ENCODE measurements around the gene IL1RN.

Gene IL1RN

DNA sequence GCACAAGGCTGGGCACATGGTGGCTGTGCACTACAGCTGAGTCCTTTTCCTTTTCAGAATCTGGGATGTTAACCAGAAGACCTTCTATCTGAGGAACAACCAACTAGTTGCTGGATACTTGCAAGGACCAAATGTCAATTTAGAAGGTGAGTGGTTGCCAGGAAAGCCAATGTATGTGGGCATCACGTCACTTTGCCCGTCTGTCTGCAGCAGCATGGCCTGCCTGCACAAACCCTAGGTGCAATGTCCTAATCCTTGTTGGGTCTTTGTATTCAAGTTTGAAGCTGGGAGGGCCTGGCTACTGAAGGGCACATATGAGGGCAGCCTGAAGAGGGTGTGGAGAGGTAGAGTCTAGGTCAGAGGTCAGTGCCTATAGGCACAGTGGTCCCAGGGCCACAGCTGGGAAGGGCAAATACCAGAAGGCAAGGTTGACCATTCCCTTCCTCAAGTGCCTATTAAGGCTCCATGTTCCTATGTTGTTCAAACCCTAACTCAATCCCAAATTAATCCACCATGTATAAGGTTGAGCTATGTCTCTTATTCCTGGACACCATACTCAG is 2.2 kb downstream of the IL1RN start:
- DNase-seq (ENCODE audit: low spot score) = no peak

DNA sequence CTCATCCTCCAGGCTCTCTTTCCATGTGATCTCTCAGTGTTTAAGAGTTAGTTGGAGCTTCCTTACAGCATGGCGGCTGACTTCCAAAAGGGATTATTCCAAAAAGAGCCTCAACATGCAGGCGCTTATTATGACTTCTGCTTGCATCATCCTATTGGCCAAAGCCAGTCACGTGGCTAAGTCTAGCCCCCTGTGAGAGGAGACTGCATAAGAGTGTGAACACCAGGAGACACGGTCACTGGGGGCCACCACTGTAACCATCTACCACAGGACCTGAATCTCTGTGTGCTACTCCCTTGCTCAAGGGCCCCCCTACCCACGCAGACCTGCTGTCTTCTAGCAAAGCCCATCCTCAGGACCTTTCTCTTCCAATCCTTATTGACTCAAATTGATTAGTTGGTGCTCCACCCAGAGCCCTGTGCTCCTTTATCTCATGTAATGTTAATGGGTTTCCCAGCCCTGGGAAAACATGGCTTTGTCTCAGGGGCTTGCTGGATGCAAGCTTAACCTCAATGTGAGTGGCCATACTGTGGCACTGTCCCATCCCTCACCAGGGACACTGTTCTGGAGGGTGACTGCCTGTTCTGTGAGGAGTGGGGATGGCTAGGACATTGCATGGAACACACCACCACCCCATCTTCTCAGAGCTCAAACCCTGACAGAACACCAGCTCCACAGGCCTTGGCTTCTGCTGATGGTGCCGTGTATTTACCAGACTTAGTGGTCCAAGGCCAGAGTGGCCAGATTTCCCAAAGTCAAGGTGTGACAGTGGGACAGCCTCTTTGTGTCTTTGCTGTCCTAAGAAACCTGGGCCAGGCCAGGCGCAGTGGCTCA is 4.2 kb downstream of the IL1RN start:
- DNase-seq (ENCODE audit: low spot score) = no peak

DNA sequence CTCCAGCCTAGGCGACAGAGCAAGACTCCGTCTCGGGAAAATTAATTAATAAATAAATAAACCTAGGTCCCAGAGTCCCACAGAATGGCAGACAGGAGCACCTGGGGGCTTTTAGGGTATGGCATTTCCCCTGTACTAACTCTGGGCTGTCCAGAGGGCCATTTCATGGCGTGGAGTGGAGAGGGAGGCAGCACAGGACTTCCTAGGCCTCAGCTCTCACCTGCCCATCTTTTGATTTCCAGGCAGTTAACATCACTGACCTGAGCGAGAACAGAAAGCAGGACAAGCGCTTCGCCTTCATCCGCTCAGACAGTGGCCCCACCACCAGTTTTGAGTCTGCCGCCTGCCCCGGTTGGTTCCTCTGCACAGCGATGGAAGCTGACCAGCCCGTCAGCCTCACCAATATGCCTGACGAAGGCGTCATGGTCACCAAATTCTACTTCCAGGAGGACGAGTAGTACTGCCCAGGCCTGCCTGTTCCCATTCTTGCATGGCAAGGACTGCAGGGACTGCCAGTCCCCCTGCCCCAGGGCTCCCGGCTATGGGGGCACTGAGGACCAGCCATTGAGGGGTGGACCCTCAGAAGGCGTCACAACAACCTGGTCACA is 5.1 kb downstream of the IL1RN start:
- DNase-seq (ENCODE audit: low spot score) = no peak

GRCh38 chr2:113133704-113134598 is 6.6 kb downstream of the IL1RN start:
- DNase-seq (ENCODE audit: low spot score) = no peak

- no peak for DNase-seq (ENCODE audit: low spot score)
Observed at GRCh38 chr2:113134717-113135116, 7.3 kb downstream of the IL1RN start.

DNA sequence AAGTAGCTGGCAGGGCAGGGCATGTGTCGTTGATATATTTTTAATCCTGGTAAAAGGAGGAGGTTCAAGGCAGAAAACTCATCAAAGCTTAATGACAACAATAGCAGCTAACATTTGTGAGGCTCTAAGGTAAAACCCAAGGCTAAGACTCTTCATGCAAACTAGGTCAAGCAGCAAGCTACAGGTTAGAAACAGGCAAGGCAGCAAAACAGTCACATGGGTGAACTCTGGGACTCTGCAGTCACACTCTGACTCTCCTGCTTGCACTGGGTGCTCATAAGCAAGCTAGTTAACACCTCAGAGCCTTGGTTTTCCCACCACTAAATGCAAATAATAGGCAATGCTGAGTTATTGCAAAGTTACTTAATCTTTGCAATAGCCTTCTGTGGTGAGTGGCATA is 7.9 kb downstream of the IL1RN start:
- no peak for DNase-seq (ENCODE audit: low spot score)

- peak; percentile 59 for DNase-seq (ENCODE audit: low spot score)
Observed at GRCh38 chr2:113136828-113137775, 9.7 kb downstream of the IL1RN start.

DNA sequence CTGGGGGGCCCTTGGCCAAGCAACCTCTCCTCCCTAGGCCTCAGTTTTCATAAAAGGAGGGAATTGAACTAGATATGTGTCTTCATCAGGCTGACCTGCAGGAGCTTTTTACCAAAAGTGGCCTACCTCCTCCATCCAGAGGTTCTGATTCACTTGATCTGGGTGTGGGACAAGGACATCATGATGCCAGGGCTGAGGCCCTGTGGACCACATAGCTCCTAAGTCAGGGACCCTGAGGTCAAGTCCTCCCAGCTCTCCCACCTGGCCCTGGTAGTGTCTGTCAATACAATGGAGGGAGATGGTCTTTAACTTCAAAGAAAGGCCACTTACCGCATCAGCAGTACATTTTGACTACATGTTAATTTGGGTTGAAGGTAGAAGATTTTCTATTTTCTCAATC is 10.4 kb downstream of the IL1RN start:
- no peak for DNase-seq (ENCODE audit: low spot score)

- DNase-seq (ENCODE audit: low spot score) = peak; percentile 65
Observed at GRCh38 chr2:113138428-113139322, 11.3 kb downstream of the IL1RN start.

GRCh38 chr2:113141451-113141850 is 14.1 kb downstream of the IL1RN start:
- DNase-seq (ENCODE audit: low spot score) = no peak

GRCh38 chr2:113142290-113142689 is 14.9 kb downstream of the IL1RN start:
- DNase-seq (ENCODE audit: low spot score) = no peak

DNA sequence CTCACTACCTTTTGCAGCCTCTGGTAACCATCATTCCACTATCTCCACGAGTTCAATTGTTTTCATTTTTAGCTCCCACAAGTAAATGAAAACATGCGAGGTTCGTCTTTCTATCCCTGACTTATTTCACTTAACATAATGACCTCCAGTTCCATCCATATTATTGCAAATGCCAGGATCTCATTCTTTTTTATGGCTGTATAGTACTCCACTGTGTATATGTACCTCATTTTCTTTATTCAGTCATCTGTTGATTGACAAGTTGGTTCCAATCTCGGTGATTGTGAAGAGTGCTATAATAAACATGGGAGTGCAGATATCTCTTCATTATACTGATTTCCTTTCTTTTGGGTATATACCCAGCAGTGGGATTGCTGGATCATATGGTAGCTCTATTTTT is 16.9 kb downstream of the IL1RN start:
- no peak for DNase-seq (ENCODE audit: low spot score)

DNA sequence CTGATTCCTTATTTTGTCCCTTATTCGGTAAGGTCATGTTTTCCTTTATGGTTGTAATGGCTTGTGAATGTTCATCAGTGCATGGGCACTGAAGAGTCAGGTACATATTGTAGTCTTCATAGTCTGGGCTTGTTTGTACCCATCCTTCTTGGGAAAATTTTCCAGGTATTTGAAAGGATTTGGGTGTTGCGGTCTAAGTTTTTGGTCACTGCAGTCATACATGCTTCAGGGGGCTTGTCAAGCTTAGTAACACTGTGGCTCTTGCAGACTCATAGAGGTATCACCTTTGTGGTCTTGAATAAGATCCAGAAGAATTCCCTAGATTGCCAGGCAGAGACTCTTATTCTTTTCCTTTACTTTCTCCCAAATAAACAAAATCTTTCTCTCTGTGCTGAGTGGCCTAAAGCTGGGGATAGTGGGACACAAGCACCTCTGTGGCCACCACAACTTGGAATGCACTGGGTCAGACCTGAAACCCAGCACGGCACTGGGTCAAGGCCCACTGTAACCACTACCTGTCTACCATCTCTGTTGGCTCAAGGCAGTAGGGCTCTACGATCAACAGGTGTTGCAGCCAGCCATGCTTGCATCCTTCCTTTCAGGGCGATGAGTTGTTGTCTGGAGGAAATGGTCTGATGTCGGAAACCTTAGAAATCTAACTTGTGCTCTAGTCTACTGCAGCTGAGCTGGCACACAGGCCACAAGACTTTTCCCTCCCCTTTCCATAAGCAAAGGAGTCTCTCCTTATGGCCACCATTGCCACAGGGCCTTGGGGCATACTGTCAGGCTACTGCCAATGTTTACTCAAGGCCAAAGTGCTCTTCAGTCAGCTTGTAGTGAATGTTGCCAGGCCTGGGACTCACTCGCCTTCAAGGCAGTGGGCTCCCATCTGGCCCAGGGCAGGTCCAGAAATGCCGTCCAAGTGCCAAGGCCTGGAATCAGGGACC is 21.5 kb downstream of the IL1RN start:
- no peak for DNase-seq (ENCODE audit: low spot score)

DNA sequence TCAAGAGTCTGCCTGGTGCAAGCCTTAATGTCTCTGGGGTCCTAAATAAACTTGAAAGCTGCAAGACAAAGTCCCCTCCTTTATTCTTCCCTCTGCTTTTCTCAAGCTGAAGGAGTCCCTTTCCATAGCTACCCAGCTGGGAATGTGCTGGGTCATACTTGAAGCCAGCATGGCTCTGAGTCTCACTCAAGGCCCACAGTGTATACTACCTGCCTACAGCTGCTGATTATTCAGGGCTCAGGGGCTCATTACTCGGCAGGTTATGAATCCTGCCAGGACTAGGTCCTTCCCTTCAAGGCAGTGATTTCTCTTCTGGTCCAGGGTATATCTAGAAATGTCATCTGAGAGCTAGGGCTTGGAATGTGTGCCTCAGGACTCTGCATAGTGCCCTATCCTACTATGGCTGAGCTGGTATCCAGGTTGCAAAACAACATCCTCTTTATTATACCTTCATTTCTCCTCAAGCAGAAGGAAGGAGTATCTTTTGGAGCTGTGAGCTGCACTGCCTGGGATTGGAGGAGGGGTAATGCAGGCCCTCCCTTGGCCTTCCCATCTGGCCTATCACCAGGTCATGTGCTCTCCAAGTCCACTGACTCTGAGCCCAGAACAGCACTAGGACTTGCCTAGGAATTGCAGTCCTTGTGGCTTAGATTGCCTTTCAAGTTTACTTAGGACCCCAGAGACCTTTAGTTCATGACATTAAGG is 22.3 kb downstream of the IL1RN start:
- no peak for DNase-seq (ENCODE audit: low spot score)

- DNase-seq (ENCODE audit: low spot score) = no peak
Observed at GRCh38 chr2:113150258-113150601, 22.8 kb downstream of the IL1RN start.

- no peak for DNase-seq (ENCODE audit: low spot score)
Observed at GRCh38 chr2:113155331-113155730, 27.9 kb downstream of the IL1RN start.

GRCh38 chr2:113156278-113157117 is 29.1 kb downstream of the IL1RN start:
- DNase-seq (ENCODE audit: low spot score) = no peak

All from AG08395 (cell line).